Neuronal stem cell (in vitro differentiated cells): Measurements from ENCODE around the gene FAM193B.

Experiments used
- DNase-seq: peaks from one replicate; pipeline ENCODE4 v3.0.0-alpha.2; 2013; ENCODE audit warnings: low spot score
- H2AFZ ChIP-seq: one replicate; pipeline ENCODE4 v1.6.1; 2013; ENCODE audit warnings: mild to moderate bottlenecking, low read length, inconsistent platforms
- H2AK5ac ChIP-seq: 2 replicates; pipeline ENCODE4 v1.6.1; 2013; ENCODE audit warnings: low read depth, mild to moderate bottlenecking, inconsistent platforms, low read length, moderate library complexity, mixed read lengths
- H2BK120ac ChIP-seq: 2 replicates; pipeline ENCODE4 v1.6.1; 2013; ENCODE audit warnings: low read depth, mild to moderate bottlenecking, inconsistent platforms, low read length, moderate library complexity, mixed read lengths
- H2BK12ac ChIP-seq: one replicate; pipeline ENCODE4 v1.6.1; 2013; ENCODE audit warnings: low read length, inconsistent platforms
- H2BK15ac ChIP-seq: 2 replicates; pipeline ENCODE4 v1.6.1; 2013; ENCODE audit warnings: mild to moderate bottlenecking, low read length, inconsistent platforms, mixed read lengths
- H2BK5ac ChIP-seq: one replicate; pipeline ENCODE4 v1.6.1; 2013; ENCODE audit warnings: inconsistent platforms, mild to moderate bottlenecking, low read length, moderate library complexity
- H3K14ac ChIP-seq: one replicate; pipeline ENCODE4 v1.6.1; 2013; ENCODE audit warnings: low read length, inconsistent platforms
- H3K18ac ChIP-seq: 2 replicates; pipeline ENCODE4 v1.6.1; 2013; ENCODE audit warnings: low read length, inconsistent platforms
- H3K23ac ChIP-seq: 2 replicates; pipeline ENCODE4 v1.6.1; 2013; ENCODE audit warnings: low read depth, mild to moderate bottlenecking, mixed read lengths, low read length, inconsistent platforms; ENCODE audit not compliant: poor library complexity
- H3K27ac ChIP-seq: replicated peaks from 3 replicates; pipeline ENCODE4 v1.5.1; 2013; ENCODE audit warnings: low read length, inconsistent platforms
- H3K27me3 ChIP-seq, 3 experiments: 2 replicates each; pipeline ENCODE4 v1.6.1; 2013; ENCODE audit warnings: low read length in 3 of 3, mild to moderate bottlenecking in 2 of 3, inconsistent platforms in 1 of 3, low read depth in 1 of 3, mixed read lengths in 1 of 3, moderate library complexity in 1 of 3; ENCODE audit not compliant: control insufficient read depth in 3 of 3, insufficient read depth in 3 of 3
- H3K36me3 ChIP-seq, 2 donors: replicated peaks in 1 of 2; 2 replicates each; pipeline ENCODE4 v1.6.1; 2013; ENCODE audit warnings: low read length in 2 of 2; ENCODE audit not compliant: control insufficient read depth in 2 of 2, insufficient read depth in 2 of 2
- H3K4ac ChIP-seq: 2 replicates; pipeline ENCODE4 v1.6.1; 2013; ENCODE audit warnings: inconsistent platforms, mild to moderate bottlenecking, low read length, moderate library complexity
- H3K4me1 ChIP-seq, 2 donors: 1 replicate in 1 of 2; 2 replicates in 1 of 2; pipeline ENCODE4 v1.6.1; 2013; ENCODE audit warnings: low read length in 2 of 2, low read depth in 1 of 2; ENCODE audit not compliant: control insufficient read depth in 2 of 2, insufficient read depth in 1 of 2
- H3K4me2 ChIP-seq: one replicate; pipeline ENCODE4 v1.6.1; 2013; ENCODE audit warnings: mild to moderate bottlenecking, low read length, inconsistent platforms; ENCODE audit not compliant: insufficient read depth, poor library complexity, severe bottlenecking
- H3K4me3 ChIP-seq, 2 donors: 2 replicates each; pipeline ENCODE4 v1.5.1; 2013; ENCODE audit warnings: low read length in 2 of 2, mild to moderate bottlenecking in 2 of 2, inconsistent platforms in 1 of 2, moderate library complexity in 1 of 2
- H3K79me1 ChIP-seq: one replicate; pipeline ENCODE4 v1.6.1; 2013; ENCODE audit warnings: low read depth, mild to moderate bottlenecking, inconsistent platforms, low read length, moderate library complexity
- H3K9ac ChIP-seq: one replicate; pipeline ENCODE4 v1.6.1; 2013; ENCODE audit warnings: mild to moderate bottlenecking, low read depth, low read length, inconsistent platforms; ENCODE audit not compliant: poor library complexity
- H3K9me3 ChIP-seq, 2 donors: replicated peaks in 1 of 2; 2 replicates each; pipeline versions ENCODE3 to v1.6.1; 2013; ENCODE audit warnings: low read length in 2 of 2, mild to moderate bottlenecking in 2 of 2, inconsistent platforms in 1 of 2, low read depth in 1 of 2, mixed read lengths in 1 of 2, moderate library complexity in 1 of 2; ENCODE audit not compliant: control insufficient read depth in 2 of 2, insufficient read depth in 1 of 2
- H4K8ac ChIP-seq: one replicate; pipeline ENCODE4 v1.6.1; 2013; ENCODE audit warnings: low read depth, mild to moderate bottlenecking, inconsistent platforms, low read length, moderate library complexity
- H4K91ac ChIP-seq: one replicate; pipeline ENCODE4 v1.6.1; 2013; ENCODE audit warnings: low read length, low read depth, mild to moderate bottlenecking, inconsistent platforms; ENCODE audit not compliant: poor library complexity
- WGBS, 2 donors: extraction: QIAGEN DNeasy Blood & Tissue Kit; methylation state at CpG; one replicate each; pipeline ENCODE4 v1.1.7; 2013; ENCODE audit warnings: missing lambda C conversion rate in 2 of 2, mixed read lengths in 1 of 2; ENCODE audit not compliant: insufficient read length in 2 of 2, insufficient replicate concordance in 1 of 2; ENCODE audit errors: extremely low coverage in 2 of 2; 5-methylcytosine and 5-hydroxymethylcytosine counted together

Gene FAM193B

GRCh38 chr5:177601577-177602457 is 47.5 kb upstream of the FAM193B start:
- no peak for DNase-seq
- H4K91ac ChIP-seq = no peak overlapping the region
- no peak overlapping the region for H2AK5ac ChIP-seq
- H3K27ac ChIP-seq = no peak overlapping the region
- H3K4me3 ChIP-seq = peak overlapping the region in 1 of 2 donors; percentile 81
- no peak overlapping the region for H2BK12ac ChIP-seq
- no peak overlapping the region for H3K23ac ChIP-seq
- H3K4ac ChIP-seq = no peak overlapping the region
- no peak overlapping the region for H2BK15ac ChIP-seq
- H4K8ac ChIP-seq = no peak overlapping the region
- no peaks in the 10 kb centered on the region for H3K9me3 ChIP-seq
- no peak overlapping the region for H3K9ac ChIP-seq
- H2BK5ac ChIP-seq = no peak overlapping the region
- no peak overlapping the region for H3K14ac ChIP-seq
- no CpG with 5 or more reads among the region's 13 CpGs for WGBS, 2 donors
- no peak overlapping the region for H3K18ac ChIP-seq
- peaks cover 3 to 5% of the 10 kb centered on the region in 2 donors for H3K4me1 ChIP-seq
- H3K4me2 ChIP-seq = no peak overlapping the region
- peaks cover 11 to 14% of the 10 kb centered on the region in 2 donors for H3K36me3 ChIP-seq
- H2BK120ac ChIP-seq = no peak overlapping the region
- no peaks in the 10 kb centered on the region for H3K27me3 ChIP-seq
- no peaks in the 10 kb centered on the region for H3K79me1 ChIP-seq
- no peak overlapping the region for H2AFZ ChIP-seq

GRCh38 chr5:177601126-177601525 is 46.8 kb upstream of the FAM193B start:
- no peaks in the 10 kb centered on the region for H3K79me1 ChIP-seq
- no peaks in the 10 kb centered on the region for H3K27me3 ChIP-seq
- no peak overlapping the region for H4K91ac ChIP-seq
- H4K8ac ChIP-seq = no peak overlapping the region
- H3K23ac ChIP-seq = no peak overlapping the region
- H2AK5ac ChIP-seq = no peak overlapping the region
- no CpG with 5 or more reads among the region's 11 CpGs for WGBS, 2 donors
- peaks cover 3 to 5% of the 10 kb centered on the region in 2 donors for H3K4me1 ChIP-seq
- no peak overlapping the region for H3K9ac ChIP-seq
- no peak overlapping the region for H2BK5ac ChIP-seq
- H3K4me3 ChIP-seq = peak overlapping the region in 1 of 2 donors; percentile 81
- H2BK15ac ChIP-seq = no peak overlapping the region
- DNase-seq = no peak
- H2BK12ac ChIP-seq = no peak overlapping the region
- no peak overlapping the region for H3K14ac ChIP-seq
- H3K27ac ChIP-seq = no peak overlapping the region
- peaks cover 13 to 21% of the 10 kb centered on the region in 2 donors for H3K36me3 ChIP-seq
- no peak overlapping the region for H3K18ac ChIP-seq
- H2BK120ac ChIP-seq = no peak overlapping the region
- no peaks in the 10 kb centered on the region for H3K9me3 ChIP-seq
- no peak overlapping the region for H2AFZ ChIP-seq
- no peak overlapping the region for H3K4me2 ChIP-seq
- no peak overlapping the region for H3K4ac ChIP-seq

- WGBS, 2 donors = no CpG with 5 or more reads among the region's 16 CpGs
Observed at GRCh38 chr5:177600508-177601018, 46.2 kb upstream of the FAM193B start.

More at GRCh38 chr5:177600508-177601018, 46.2 kb upstream of the FAM193B start:
- Histone ChIP-seq H2BK120ac (no peak overlapping the region), H3K27ac (no peak overlapping the region), H2AK5ac (no peak overlapping the region), H3K79me1 (no peaks in the 10 kb centered on the region), H3K4me1 (peaks cover 3 to 5% of the 10 kb centered on the region in 2 donors), H3K23ac (peak overlapping the region; percentile 22), H3K18ac (no peak overlapping the region), H3K4ac (no peak overlapping the region), H3K36me3 (peaks cover 13 to 21% of the 10 kb centered on the region in 2 donors), H2BK12ac (no peak overlapping the region), H3K4me2 (peak overlapping the region; percentile 94), H3K9me3 (no peaks in the 10 kb centered on the region), H2BK5ac (no peak overlapping the region), H3K4me3 (peak overlapping the region; percentile 81 to 98), H4K91ac (no peak overlapping the region), H3K27me3 (no peaks in the 10 kb centered on the region), H2BK15ac (no peak overlapping the region), H4K8ac (no peak overlapping the region), H2AFZ (peak overlapping the region; percentile 100), H3K9ac (peak overlapping the region; percentile 87), H3K14ac (no peak overlapping the region)
- DNase-seq = no peak
